CD4-positive, alpha-beta T cell treated with Interleukin-1 beta for 1 hour (primary cell): ENCODE measurements around the gene PRR29.
"Not testable (repeated sequence)": the region's sequence is repeated elsewhere in the genome, so short reads cannot be mapped to it uniquely, and the experiment has no call there.

Source experiments
- DNase-seq, 2 donors: peaks; one replicate each; pipeline ENCODE4 v3.0.0-alpha.2; 2020 to 2022

PRR29 gene

GRCh38 chr17:63998721-63999679, 849 bp downstream of the PRR29 start:
- DNase-seq, result peak; percentile 19 to 49

- no peak for DNase-seq
Observed at GRCh38 chr17:63999680-64000531, 1.8 kb downstream of the PRR29 start.

GRCh38 chr17:64001091-64001579, 3.0 kb downstream of the PRR29 start:
- DNase-seq, result no peak

- DNase-seq, result peak in 1 of 2 donors; percentile 29
Observed at GRCh38 chr17:64001763-64002529, 3.8 kb downstream of the PRR29 start.

- no peak for DNase-seq
Observed at GRCh38 chr17:64002658-64003525, 4.7 kb downstream of the PRR29 start.

- DNase-seq, result no peak
Observed at GRCh38 chr17:64003526-64004121, 5.5 kb downstream of the PRR29 start.

- DNase-seq, result no peak
Observed at GRCh38 chr17:64004218-64004770, 6.1 kb downstream of the PRR29 start.

- no peak for DNase-seq
Observed at GRCh38 chr17:64004903-64005733, 7.0 kb downstream of the PRR29 start.

GRCh38 chr17:64005734-64006167, 7.6 kb downstream of the PRR29 start:
- no peak for DNase-seq

GRCh38 chr17:64006361-64007088, 8.4 kb downstream of the PRR29 start:
- no peak for DNase-seq

- DNase-seq, result not testable (repeated sequence)
Observed at GRCh38 chr17:64007089-64007837, 9.1 kb downstream of the PRR29 start.

- no peak for DNase-seq
Observed at GRCh38 chr17:64007838-64008282, 9.7 kb downstream of the PRR29 start.

GRCh38 chr17:64008346-64008745, 10.2 kb downstream of the PRR29 start:
- no peak for DNase-seq

GRCh38 chr17:64008830-64009229, 10.7 kb downstream of the PRR29 start:
- no peak for DNase-seq

GRCh38 chr17:64009571-64010402, 11.6 kb downstream of the PRR29 start:
- no peak for DNase-seq

GRCh38 chr17:64015447-64015846, 17.3 kb downstream of the PRR29 start:
- DNase-seq, result no peak

- no peak for DNase-seq
Observed at GRCh38 chr17:64016231-64016784, 18.2 kb downstream of the PRR29 start.
